Neuronal stem cell (in vitro differentiated cells): ENCODE results near the gene LY86.

Experiments
- DNase-seq: peaks from one replicate; pipeline ENCODE4 v3.0.0-alpha.2; 2013; ENCODE audit warnings: low spot score
- H2AFZ ChIP-seq: one replicate; pipeline ENCODE4 v1.6.1; 2013; ENCODE audit warnings: mild to moderate bottlenecking, low read length, inconsistent platforms
- H2AK5ac ChIP-seq: 2 replicates; pipeline ENCODE4 v1.6.1; 2013; ENCODE audit warnings: low read depth, mild to moderate bottlenecking, inconsistent platforms, low read length, moderate library complexity, mixed read lengths
- H2BK120ac ChIP-seq: 2 replicates; pipeline ENCODE4 v1.6.1; 2013; ENCODE audit warnings: low read depth, mild to moderate bottlenecking, inconsistent platforms, low read length, moderate library complexity, mixed read lengths
- H2BK12ac ChIP-seq: one replicate; pipeline ENCODE4 v1.6.1; 2013; ENCODE audit warnings: low read length, inconsistent platforms
- H2BK15ac ChIP-seq: 2 replicates; pipeline ENCODE4 v1.6.1; 2013; ENCODE audit warnings: mild to moderate bottlenecking, low read length, inconsistent platforms, mixed read lengths
- H2BK5ac ChIP-seq: one replicate; pipeline ENCODE4 v1.6.1; 2013; ENCODE audit warnings: inconsistent platforms, mild to moderate bottlenecking, low read length, moderate library complexity
- H3K14ac ChIP-seq: one replicate; pipeline ENCODE4 v1.6.1; 2013; ENCODE audit warnings: low read length, inconsistent platforms
- H3K18ac ChIP-seq: 2 replicates; pipeline ENCODE4 v1.6.1; 2013; ENCODE audit warnings: low read length, inconsistent platforms
- H3K23ac ChIP-seq: 2 replicates; pipeline ENCODE4 v1.6.1; 2013; ENCODE audit warnings: low read depth, mild to moderate bottlenecking, mixed read lengths, low read length, inconsistent platforms; ENCODE audit not compliant: poor library complexity
- H3K27ac ChIP-seq: replicated peaks from 3 replicates; pipeline ENCODE4 v1.5.1; 2013; ENCODE audit warnings: low read length, inconsistent platforms
- H3K27me3 ChIP-seq, 3 experiments: 2 replicates each; pipeline ENCODE4 v1.6.1; 2013; ENCODE audit warnings: low read length in 3 of 3, mild to moderate bottlenecking in 2 of 3, inconsistent platforms in 1 of 3, low read depth in 1 of 3, mixed read lengths in 1 of 3, moderate library complexity in 1 of 3; ENCODE audit not compliant: control insufficient read depth in 3 of 3, insufficient read depth in 3 of 3
- H3K36me3 ChIP-seq, 2 donors: replicated peaks in 1 of 2; 2 replicates each; pipeline ENCODE4 v1.6.1; 2013; ENCODE audit warnings: low read length in 2 of 2; ENCODE audit not compliant: control insufficient read depth in 2 of 2, insufficient read depth in 2 of 2
- H3K4ac ChIP-seq: 2 replicates; pipeline ENCODE4 v1.6.1; 2013; ENCODE audit warnings: inconsistent platforms, mild to moderate bottlenecking, low read length, moderate library complexity
- H3K4me1 ChIP-seq, 2 donors: 1 replicate in 1 of 2; 2 replicates in 1 of 2; pipeline ENCODE4 v1.6.1; 2013; ENCODE audit warnings: low read length in 2 of 2, low read depth in 1 of 2; ENCODE audit not compliant: control insufficient read depth in 2 of 2, insufficient read depth in 1 of 2
- H3K4me2 ChIP-seq: one replicate; pipeline ENCODE4 v1.6.1; 2013; ENCODE audit warnings: mild to moderate bottlenecking, low read length, inconsistent platforms; ENCODE audit not compliant: insufficient read depth, poor library complexity, severe bottlenecking
- H3K4me3 ChIP-seq, 2 donors: 2 replicates each; pipeline ENCODE4 v1.5.1; 2013; ENCODE audit warnings: low read length in 2 of 2, mild to moderate bottlenecking in 2 of 2, inconsistent platforms in 1 of 2, moderate library complexity in 1 of 2
- H3K79me1 ChIP-seq: one replicate; pipeline ENCODE4 v1.6.1; 2013; ENCODE audit warnings: low read depth, mild to moderate bottlenecking, inconsistent platforms, low read length, moderate library complexity
- H3K9ac ChIP-seq: one replicate; pipeline ENCODE4 v1.6.1; 2013; ENCODE audit warnings: mild to moderate bottlenecking, low read depth, low read length, inconsistent platforms; ENCODE audit not compliant: poor library complexity
- H3K9me3 ChIP-seq, 2 donors: replicated peaks in 1 of 2; 2 replicates each; pipeline versions ENCODE3 to v1.6.1; 2013; ENCODE audit warnings: low read length in 2 of 2, mild to moderate bottlenecking in 2 of 2, inconsistent platforms in 1 of 2, low read depth in 1 of 2, mixed read lengths in 1 of 2, moderate library complexity in 1 of 2; ENCODE audit not compliant: control insufficient read depth in 2 of 2, insufficient read depth in 1 of 2
- H4K8ac ChIP-seq: one replicate; pipeline ENCODE4 v1.6.1; 2013; ENCODE audit warnings: low read depth, mild to moderate bottlenecking, inconsistent platforms, low read length, moderate library complexity
- H4K91ac ChIP-seq: one replicate; pipeline ENCODE4 v1.6.1; 2013; ENCODE audit warnings: low read length, low read depth, mild to moderate bottlenecking, inconsistent platforms; ENCODE audit not compliant: poor library complexity
- WGBS, 2 donors: extraction: QIAGEN DNeasy Blood & Tissue Kit; methylation state at CpG; one replicate each; pipeline ENCODE4 v1.1.7; 2013; ENCODE audit warnings: missing lambda C conversion rate in 2 of 2, mixed read lengths in 1 of 2; ENCODE audit not compliant: insufficient read length in 2 of 2, insufficient replicate concordance in 1 of 2; ENCODE audit errors: extremely low coverage in 2 of 2; 5-methylcytosine and 5-hydroxymethylcytosine counted together

Gene LY86

DNA sequence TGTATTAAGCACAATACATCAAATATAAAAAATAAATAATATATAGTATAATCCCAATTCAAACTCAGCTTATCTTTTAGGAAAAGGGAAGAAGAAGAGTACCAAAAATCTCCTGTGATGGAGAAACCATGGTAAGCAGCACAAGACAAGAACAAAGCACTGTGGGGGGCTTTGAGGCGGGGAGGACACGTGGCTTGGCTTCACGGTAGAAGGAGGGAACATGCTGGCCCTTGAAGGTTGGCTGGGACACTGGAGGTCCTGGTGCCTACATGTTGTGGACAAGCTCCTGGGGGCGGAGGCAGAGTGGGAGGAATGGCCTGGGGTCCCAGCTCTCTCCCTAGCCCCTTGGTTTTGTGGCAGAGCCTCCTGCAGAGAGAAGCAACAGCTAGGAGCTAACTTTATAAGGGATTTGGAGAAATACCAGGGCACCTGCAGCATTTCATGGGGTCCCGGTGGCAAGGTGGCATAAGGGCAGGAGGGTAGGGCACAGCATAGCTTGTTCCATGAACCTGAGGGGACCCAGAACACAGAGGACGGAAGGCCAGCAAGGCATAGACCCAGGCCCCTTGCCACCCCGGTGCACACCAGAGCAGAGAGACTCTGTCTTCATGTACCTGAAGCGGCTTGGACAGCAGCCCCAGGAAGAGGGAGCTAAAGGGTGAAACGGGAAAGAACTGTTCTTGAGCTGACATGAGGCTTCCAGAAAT lies 72.0 kb downstream of the LY86 start:
- Histone ChIP-seq H3K4me1 (peaks cover 4 to 14% of the 10 kb centered on the region in 2 donors), H3K14ac (no peak overlapping the region), H3K23ac (no peak overlapping the region), H4K91ac (no peak overlapping the region), H3K9ac (no peak overlapping the region), H3K9me3 (peaks cover 0 to 13% of the 10 kb centered on the region in 2 donors), H2BK120ac (no peak overlapping the region), H2BK15ac (no peak overlapping the region), H2BK12ac (no peak overlapping the region), H4K8ac (no peak overlapping the region), H3K79me1 (no peaks in the 10 kb centered on the region), H3K27me3 (no peaks in the 10 kb centered on the region), H2AK5ac (no peak overlapping the region), H3K4ac (no peak overlapping the region), H2BK5ac (no peak overlapping the region), H3K4me3 (no peak overlapping the region), H3K27ac (no peak overlapping the region), H3K36me3 (no peaks in the 10 kb centered on the region), H3K18ac (no peak overlapping the region), H2AFZ (no peak overlapping the region), H3K4me2 (no peak overlapping the region)
- no CpG with 5 or more reads among the region's 9 CpGs for WGBS, 2 donors
- no peak for DNase-seq

DNA sequence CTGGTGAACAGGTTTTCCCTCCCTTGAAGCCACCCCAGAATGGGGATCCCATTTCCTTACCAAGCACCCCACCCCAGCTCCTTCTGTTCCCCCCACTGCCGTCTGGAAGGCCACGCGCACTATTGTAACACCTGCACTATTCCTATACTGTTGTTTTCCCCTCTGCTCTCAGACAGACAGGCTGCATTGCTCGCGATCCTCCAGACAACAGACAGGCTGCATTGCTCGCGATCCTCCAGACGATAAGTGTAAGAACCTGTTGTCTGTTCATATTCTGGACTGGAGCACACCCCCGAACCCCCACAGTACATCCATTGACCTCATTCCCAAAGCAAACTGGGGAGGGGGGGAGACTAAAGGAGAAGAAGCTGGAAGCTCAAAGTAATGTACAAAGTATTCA lies 72.7 kb downstream of the LY86 start:
- Histone ChIP-seq H3K4ac (no peak overlapping the region), H2BK5ac (no peak overlapping the region), H2AK5ac (no peak overlapping the region), H3K36me3 (no peaks in the 10 kb centered on the region), H2AFZ (no peak overlapping the region), H3K18ac (peak overlapping the region; percentile 11), H4K8ac (no peak overlapping the region), H2BK15ac (no peak overlapping the region), H3K9me3 (peaks cover 0 to 13% of the 10 kb centered on the region in 2 donors), H3K23ac (no peak overlapping the region), H3K9ac (no peak overlapping the region), H2BK120ac (no peak overlapping the region), H3K4me1 (peaks cover 6 to 7% of the 10 kb centered on the region in 2 donors), H3K14ac (no peak overlapping the region), H3K27me3 (no peaks in the 10 kb centered on the region), H3K4me2 (no peak overlapping the region), H4K91ac (no peak overlapping the region), H2BK12ac (no peak overlapping the region), H3K4me3 (no peak overlapping the region), H3K79me1 (no peaks in the 10 kb centered on the region), H3K27ac (no peak overlapping the region)
- no peak for DNase-seq
- WGBS, 2 donors = no CpG with 5 or more reads among the region's 9 CpGs

DNA sequence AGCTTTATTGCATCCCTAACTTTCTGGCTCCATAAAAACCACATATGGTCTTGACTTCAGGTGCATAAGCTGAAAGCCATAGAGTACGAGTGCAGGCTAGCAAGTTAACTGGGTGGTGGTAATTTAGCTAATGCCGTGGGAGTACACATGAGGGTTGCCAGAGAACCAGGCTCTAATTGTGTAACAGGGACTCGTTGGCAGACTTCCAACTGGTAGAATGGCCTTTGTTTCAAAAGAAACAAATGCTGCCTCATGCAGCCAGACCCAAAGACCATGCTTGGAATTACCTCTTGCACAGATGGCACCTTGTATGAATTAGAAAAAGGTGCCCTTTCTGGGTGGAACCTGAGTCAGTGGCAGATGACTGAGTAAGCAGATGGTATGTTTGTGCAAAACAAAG lies 73.2 kb downstream of the LY86 start:
- H2BK5ac ChIP-seq = no peak overlapping the region

DNA sequence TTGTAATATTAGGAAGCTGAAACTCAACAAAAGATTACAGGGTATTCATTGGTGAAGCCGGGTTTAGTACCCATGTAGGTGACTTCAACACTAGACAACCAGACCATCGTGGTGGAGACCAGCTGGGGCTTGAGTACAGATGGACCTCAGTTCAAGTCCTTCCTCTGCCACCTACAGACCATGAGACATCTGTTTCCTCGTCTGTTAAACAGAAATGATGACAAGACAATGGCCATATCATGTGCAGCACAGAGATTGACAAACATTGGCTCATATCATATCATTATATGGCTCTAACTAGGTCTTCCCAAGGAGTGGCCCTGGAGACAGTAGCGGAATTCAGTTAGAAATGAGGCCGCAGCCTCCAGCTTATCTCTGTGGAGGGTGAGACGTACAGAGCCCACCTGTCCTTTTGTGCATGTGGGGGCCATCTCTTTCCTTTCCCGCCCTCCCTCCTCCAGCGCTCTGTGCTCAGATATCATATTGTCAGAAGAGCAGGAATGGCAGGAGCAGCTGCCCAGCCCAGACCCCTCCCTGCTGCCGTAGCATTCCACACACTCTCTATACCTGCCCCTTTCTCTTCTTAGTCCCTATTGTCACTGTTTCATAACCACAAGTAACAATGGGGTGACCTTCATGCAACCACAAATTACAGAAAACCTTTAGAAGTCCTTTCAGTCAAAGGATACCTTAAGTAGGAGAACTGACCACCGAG lies 75.1 kb downstream of the LY86 start:
- no CpG with 5 or more reads among the region's 10 CpGs for WGBS, 2 donors
- Histone ChIP-seq H2BK120ac (no peak overlapping the region), H3K4me1 (peaks cover 0 to 6% of the 10 kb centered on the region in 2 donors), H3K4ac (no peak overlapping the region), H3K79me1 (no peaks in the 10 kb centered on the region), H3K14ac (no peak overlapping the region), H3K27ac (no peak overlapping the region), H4K8ac (no peak overlapping the region), H3K4me2 (no peak overlapping the region), H4K91ac (no peak overlapping the region), H3K27me3 (no peaks in the 10 kb centered on the region), H2BK5ac (no peak overlapping the region), H3K36me3 (no peaks in the 10 kb centered on the region), H3K9ac (no peak overlapping the region), H3K18ac (no peak overlapping the region), H3K9me3 (no peaks in the 10 kb centered on the region), H2AFZ (no peak overlapping the region), H2AK5ac (no peak overlapping the region), H2BK15ac (no peak overlapping the region), H2BK12ac (no peak overlapping the region), H3K23ac (no peak overlapping the region), H3K4me3 (no peak overlapping the region)
- DNase-seq = no peak

More for the DNA sequence above, 73.2 kb downstream of the LY86 start:
- Histone ChIP-seq H4K8ac (no peak overlapping the region), H3K23ac (no peak overlapping the region), H3K27me3 (no peaks in the 10 kb centered on the region), H3K14ac (no peak overlapping the region), H3K4me1 (peaks cover 3 to 6% of the 10 kb centered on the region in 2 donors), H3K79me1 (no peaks in the 10 kb centered on the region), H3K18ac (no peak overlapping the region), H3K4ac (no peak overlapping the region), H2AFZ (no peak overlapping the region), H3K27ac (no peak overlapping the region), H2BK15ac (no peak overlapping the region), H2AK5ac (no peak overlapping the region), H3K4me3 (no peak overlapping the region), H4K91ac (no peak overlapping the region), H2BK120ac (no peak overlapping the region), H3K36me3 (no peaks in the 10 kb centered on the region), H3K9me3 (peaks cover 0 to 13% of the 10 kb centered on the region in 2 donors), H3K4me2 (no peak overlapping the region), H3K9ac (no peak overlapping the region), H2BK12ac (no peak overlapping the region)
- DNase-seq = no peak
- WGBS, 2 donors = no CpG with 5 or more reads among the region's 3 CpGs
